ENCODE results near the gene CCND3. TPM values are rescaled to one million over a fixed set of nuclear protein-coding genes. Genes with fewer than 3 reads are reported as not detected.
A peak's percentile ranks its signal among the peaks of the same experiment; 100 is the strongest.

Gene CCND3
- total RNA-seq, 1 experiment from 2014 or later: 26.9 TPM

- CTCF ChIA-PET: no interaction called here
- no peaks in the 10 kb centered on the region for H3K9me3 ChIP-seq
- POLR2A ChIA-PET: no interaction called here
- no peak for TF ChIP-seq CTCF (IDR thresholded peaks at IDR 0.05; ENCODE audit: insufficient read depth in 1 of 2, low read depth in 1 of 2, low read length in 1 of 2, severe bottlenecking in 1 of 2, unreplicated experiment in 1 of 2)
- H3K27me3 ChIP-seq (replicated peaks; ENCODE audit: control insufficient read depth, insufficient read depth, low read length): no peaks in the 10 kb centered on the region
- Mint-ChIP-seq H3K27me3 (ENCODE audit: insufficient read depth, unreplicated experiment) (no peaks in the 10 kb centered on the region), H3K27ac (ENCODE audit: unreplicated experiment) (no peak overlapping the region), H3K36me3 (ENCODE audit: insufficient read depth, unreplicated experiment) (peaks cover 83% of the 10 kb centered on the region), H3K9me3 (ENCODE audit: unreplicated experiment) (no peaks in the 10 kb centered on the region), H3K4me3 (ENCODE audit: unreplicated experiment) (no peak overlapping the region), H3K4me1 (ENCODE audit: low read depth, unreplicated experiment) (no peaks in the 10 kb centered on the region)
- BruUV-seq (replicated peaks): no TSS peak
- H3K4me1 ChIP-seq: peaks cover 2% of the 10 kb centered on the region; the same call in 1 of the 2 replicates
- H3K36me3 ChIP-seq (ENCODE audit: control insufficient read depth, insufficient read depth, low read length): peaks cover 5% of the 10 kb centered on the region
- H3K4me3 ChIP-seq (ENCODE audit: low read depth, low read length): no peak overlapping the region
- DNase-seq: no peak
- intact Hi-C loops (cut with micrococcal nuclease; ENCODE audit: unreplicated experiment): no loop called here
Measured at GRCh38 chr6:41929924-41930323, 11.7 kb downstream of the CCND3 start.

GRCh38 chr6:41927253-41927652 lies 14.4 kb downstream of the CCND3 start:
- Mint-ChIP-seq H3K27me3 (ENCODE audit: insufficient read depth, unreplicated experiment) (no peaks in the 10 kb centered on the region), H3K36me3 (ENCODE audit: insufficient read depth, unreplicated experiment) (peaks cover 83% of the 10 kb centered on the region), H3K9me3 (ENCODE audit: unreplicated experiment) (no peaks in the 10 kb centered on the region), H3K4me1 (ENCODE audit: low read depth, unreplicated experiment) (peaks cover 13% of the 10 kb centered on the region), H3K27ac (ENCODE audit: unreplicated experiment) (peak overlapping the region; percentile 32), H3K4me3 (ENCODE audit: unreplicated experiment) (no peak overlapping the region)
- no peak overlapping the region for H3K4me3 ChIP-seq (ENCODE audit: low read depth, low read length)
- no peak for DNase-seq
- BruUV-seq (replicated peaks): no TSS peak
- no peaks in the 10 kb centered on the region for H3K27me3 ChIP-seq (replicated peaks; ENCODE audit: control insufficient read depth, insufficient read depth, low read length)
- H3K4me1 ChIP-seq: peaks cover 7% of the 10 kb centered on the region; the same call in 1 of the 2 replicates
- ChIA-PET POLR2A (no interaction called here), CTCF (interaction anchor here (0.6 kb wide), 1 partner anchor 145 kb away, joined by 6 read pairs; no protein-coding TSS in a partner anchor)
- H3K9me3 ChIP-seq: no peaks in the 10 kb centered on the region
- TF ChIP-seq CTCF (IDR thresholded peaks at IDR 0.05; ENCODE audit: insufficient read depth in 1 of 2, low read depth in 1 of 2, low read length in 1 of 2, severe bottlenecking in 1 of 2, unreplicated experiment in 1 of 2): no peak
- H3K36me3 ChIP-seq (ENCODE audit: control insufficient read depth, insufficient read depth, low read length): peaks cover 7% of the 10 kb centered on the region
- intact Hi-C loops (cut with micrococcal nuclease; ENCODE audit: unreplicated experiment): no loop called here

GRCh38 chr6:41922154-41922553 lies 19.5 kb downstream of the CCND3 start:
- intact Hi-C loops (cut with micrococcal nuclease; ENCODE audit: unreplicated experiment): loop anchor here (5.0 kb wide), 1 partner anchor 75 kb away; no protein-coding TSS in a partner anchor
- peaks cover 56% of the 10 kb centered on the region for H3K36me3 Mint-ChIP-seq (ENCODE audit: insufficient read depth, unreplicated experiment)
- H3K9me3 ChIP-seq: no peaks in the 10 kb centered on the region
- no peaks in the 10 kb centered on the region for H3K27me3 ChIP-seq (replicated peaks; ENCODE audit: control insufficient read depth, insufficient read depth, low read length)
- no peak for TF ChIP-seq CTCF (IDR thresholded peaks at IDR 0.05; ENCODE audit: insufficient read depth in 1 of 2, low read depth in 1 of 2, low read length in 1 of 2, severe bottlenecking in 1 of 2, unreplicated experiment in 1 of 2)
- BruUV-seq (replicated peaks): no TSS peak
- peak overlapping the region; percentile 98 for H3K4me3 ChIP-seq (ENCODE audit: low read depth, low read length)
- ChIA-PET POLR2A (interaction anchor here (1.3 to 2.0 kb wide), 4 partner anchors 27 to 221 kb away, joined by 4 to 17 read pairs (median 8); partner anchors contain the start of genes C6orf132, TOMM6 and USP49), CTCF (interaction anchor here (1.3 to 2.2 kb wide), 4 partner anchors 14 to 129 kb away, joined by 6 to 23 read pairs (median 10); partner anchors contain the start of genes TAF8 and USP49)
- H3K27ac Mint-ChIP-seq (ENCODE audit: unreplicated experiment): peak overlapping the region; percentile 98
- H3K4me1 ChIP-seq: peaks cover 9% of the 10 kb centered on the region; the same call in 1 of the 2 replicates
- DNase-seq: no peak
- peaks cover 19% of the 10 kb centered on the region for H3K4me1 Mint-ChIP-seq (ENCODE audit: low read depth, unreplicated experiment)
- peak overlapping the region; percentile 88 for H3K4me3 Mint-ChIP-seq (ENCODE audit: unreplicated experiment)
- no peaks in the 10 kb centered on the region for H3K9me3 Mint-ChIP-seq (ENCODE audit: unreplicated experiment)
- no peaks in the 10 kb centered on the region for H3K27me3 Mint-ChIP-seq (ENCODE audit: insufficient read depth, unreplicated experiment)
- H3K36me3 ChIP-seq (ENCODE audit: control insufficient read depth, insufficient read depth, low read length): peaks cover 3% of the 10 kb centered on the region
